HEK293 (cell line): ENCODE measurements around the gene TMEM132A.

Source experiments
- CTCF ChIP-seq: fragments of 450-650 bp; formaldehyde crosslinking; IDR thresholded peaks from 2 replicates; pipeline ENCODE4 v1.5.1; 2016; ENCODE audit warnings: missing biosample characterization, missing genetic modification characterization
- YY1 ChIP-seq: fragments of 450-650 bp; formaldehyde crosslinking; IDR thresholded peaks from 2 replicates; pipeline ENCODE4 v1.5.1; 2018; ENCODE audit warnings: missing biosample characterization, missing genetic modification characterization
- ZNF239 ChIP-seq: fragments of 450-650 bp; formaldehyde crosslinking; IDR thresholded peaks from 2 replicates; pipeline ENCODE4 v1.5.1; 2016; ENCODE audit warnings: missing biosample characterization, missing genetic modification characterization
- ZNF26 ChIP-seq: fragments of 450-650 bp; formaldehyde crosslinking; IDR thresholded peaks from 2 replicates; pipeline ENCODE4 v1.5.1; 2016; ENCODE audit warnings: missing biosample characterization, missing genetic modification characterization
- ZNF274 ChIP-seq, 2 experiments: fragments of 200-500 bp in 1 of 2; fragments of 450-650 bp in 1 of 2; sonication (Bioruptor generic) in 1 of 2; formaldehyde crosslinking in 1 of 2; IDR thresholded peaks; 2 replicates each; pipeline versions ENCODE4 v1.5.1 to v1.6.1; 2014 to 2016; ENCODE audit warnings: borderline replicate concordance in 1 of 2, inconsistent platforms in 1 of 2, low read length in 1 of 2, missing biosample characterization in 1 of 2, missing genetic modification characterization in 1 of 2
- ZNF362 ChIP-seq: fragments of 450-650 bp; formaldehyde crosslinking; IDR thresholded peaks from 2 replicates; pipeline ENCODE4 v1.5.1; 2016; ENCODE audit warnings: missing biosample characterization, missing genetic modification characterization
- ZNF398 ChIP-seq: fragments of 450-650 bp; formaldehyde crosslinking; IDR thresholded peaks from 2 replicates; pipeline ENCODE4 v1.5.1; 2017; ENCODE audit warnings: missing biosample characterization, missing genetic modification characterization
- ZNF660 ChIP-seq: fragments of 450-650 bp; IDR thresholded peaks from 2 replicates; pipeline ENCODE4 v1.5.1; 2018; ENCODE audit warnings: missing biosample characterization, mild to moderate bottlenecking, missing genetic modification characterization
- ZNF707 ChIP-seq: fragments of 450-650 bp; formaldehyde crosslinking; IDR thresholded peaks from 2 replicates; pipeline ENCODE4 v1.5.1; 2016; ENCODE audit warnings: missing biosample characterization, missing genetic modification characterization
- ZNF747 ChIP-seq: fragments of 450-650 bp; formaldehyde crosslinking; IDR thresholded peaks from 2 replicates; pipeline ENCODE4 v1.5.1; 2016; ENCODE audit warnings: missing biosample characterization, missing genetic modification characterization
- ZNF768 ChIP-seq: fragments of 450-650 bp; formaldehyde crosslinking; IDR thresholded peaks from 2 replicates; pipeline ENCODE4 v1.5.1; 2018; ENCODE audit warnings: missing biosample characterization, mild to moderate bottlenecking, missing genetic modification characterization
- ZNF776 ChIP-seq: fragments of 450-650 bp; formaldehyde crosslinking; IDR thresholded peaks from 2 replicates; pipeline ENCODE4 v1.5.0; 2017; ENCODE audit warnings: missing biosample characterization, missing genetic modification characterization, borderline replicate concordance
- ZXDB ChIP-seq: fragments of 450-650 bp; formaldehyde crosslinking; IDR thresholded peaks from 2 replicates; pipeline ENCODE4 v1.5.1; 2016; ENCODE audit warnings: missing biosample characterization, missing genetic modification characterization

GRCh38 chr11:60900673-60901404 is 23.4 kb upstream of the TMEM132A start:
- TF ChIP-seq ZNF398 (tag by site-specific recombination), result no peak
- no peak for TF ChIP-seq YY1 (tag by site-specific recombination)
- TF ChIP-seq ZNF660 (tag by site-specific recombination), result no peak
- no peak for TF ChIP-seq ZNF707 (tag by site-specific recombination)
- no peak for TF ChIP-seq ZNF776 (tag by site-specific recombination)
- no peak for TF ChIP-seq ZNF362
- no peak for TF ChIP-seq CTCF (tag by site-specific recombination)
- TF ChIP-seq ZXDB (tag by site-specific recombination), result no peak
- no peak for TF ChIP-seq ZNF239 (tag by site-specific recombination)
- no peak for TF ChIP-seq ZNF274 (IDR thresholded peaks at IDR 0.05; ENCODE audit: low read length)
- no peak for TF ChIP-seq ZNF274 (tag by site-specific recombination; IDR thresholded peaks at IDR 0.05; ENCODE audit: borderline replicate concordance)
- TF ChIP-seq ZNF768 (tag by site-specific recombination), result no peak
- TF ChIP-seq ZNF26 (tag by site-specific recombination), result no peak
- no peak for TF ChIP-seq ZNF747
